Uterus (tissue), 4 donors: ENCODE measurements around the gene ASPSCR1. TPM values are rescaled to one million over a fixed set of nuclear protein-coding genes. Genes with fewer than 3 reads are reported as not detected.

Source experiments
- DNase-seq, 2 donors: peaks; one replicate each; pipeline ENCODE4 v3.0.0-alpha.2; 2019 to 2020
- H3K27ac ChIP-seq, 2 donors: fragments of 200-600 bp; sonication (generic); 1 replicate in 1 of 2; 2 replicates in 1 of 2; pipeline ENCODE4 v1.5.1; 2016 to 2018
- H3K27me3 ChIP-seq, 2 donors: fragments of 200-600 bp; sonication (generic); one replicate each; pipeline ENCODE4 v1.5.1; 2018 to 2019; ENCODE audit warnings: control low read depth in 1 of 2
- H3K36me3 ChIP-seq, 2 donors: fragments of 200-600 bp; sonication (generic); one replicate each; pipeline ENCODE4 v1.5.1; 2019; ENCODE audit warnings: control low read depth in 1 of 2
- H3K4me1 ChIP-seq, 2 donors: fragments of 200-600 bp; sonication (generic); one replicate each; pipeline ENCODE4 v1.5.1; 2018 to 2019; ENCODE audit warnings: control low read depth in 1 of 2
- H3K4me3 ChIP-seq, 2 donors: fragments of 200-600 bp; sonication (generic); 1 replicate in 1 of 2; 2 replicates in 1 of 2; pipeline ENCODE4 v1.5.1; 2018 to 2019; ENCODE audit warnings: mild to moderate bottlenecking in 1 of 2
- H3K9me3 ChIP-seq, 2 donors: fragments of 200-600 bp; sonication (generic); one replicate each; pipeline ENCODE4 v1.5.1; 2019; ENCODE audit warnings: control low read depth in 1 of 2
- POLR2A ChIP-seq, 2 donors: fragments of 450-650 bp; IDR thresholded peaks; one replicate each; pipeline ENCODE4 v1.6.1; 2016; ENCODE audit warnings: antibody characterized with exemption in 2 of 2, mild to moderate bottlenecking in 1 of 2, moderate library complexity in 1 of 2
- intact Hi-C: fragments of 100-400 bp; cut with DNase I; formaldehyde crosslinking; loops from one replicate; pipeline ENCODE4 v1.15.1; 2023; ENCODE audit warnings: low total_unique reads
- total RNA-seq, 4 donors: library from RNA; depleted of rRNA in 3 of 4; stranded (reverse); fragments of >200 nt in 3 of 4; gene quantifications; one replicate each; pipeline versions ENCODE4 v1.1.0 to v1.2.4, GENCODE V29; 2014 to 2023
- TF ChIP-seq, protein P1 (sequence below), 4 experiments: fragments of 200-600 bp in 2 of 4; fragments of 450-650 bp in 2 of 4; sonication (generic) in 2 of 4; IDR thresholded peaks; one replicate each; pipeline ENCODE4 v1.5.1; 2016 to 2019; ENCODE audit warnings: antibody characterized with exemption in 4 of 4, mild to moderate bottlenecking in 2 of 4, moderate library complexity in 1 of 4
- donor health status: DM: yes; HTN: yes; CAD: no.

Gene ASPSCR1
- total RNA-seq, 4 donors from 2014 or later, result 3.5 to 34.2 (median 13.6) TPM

DNA sequence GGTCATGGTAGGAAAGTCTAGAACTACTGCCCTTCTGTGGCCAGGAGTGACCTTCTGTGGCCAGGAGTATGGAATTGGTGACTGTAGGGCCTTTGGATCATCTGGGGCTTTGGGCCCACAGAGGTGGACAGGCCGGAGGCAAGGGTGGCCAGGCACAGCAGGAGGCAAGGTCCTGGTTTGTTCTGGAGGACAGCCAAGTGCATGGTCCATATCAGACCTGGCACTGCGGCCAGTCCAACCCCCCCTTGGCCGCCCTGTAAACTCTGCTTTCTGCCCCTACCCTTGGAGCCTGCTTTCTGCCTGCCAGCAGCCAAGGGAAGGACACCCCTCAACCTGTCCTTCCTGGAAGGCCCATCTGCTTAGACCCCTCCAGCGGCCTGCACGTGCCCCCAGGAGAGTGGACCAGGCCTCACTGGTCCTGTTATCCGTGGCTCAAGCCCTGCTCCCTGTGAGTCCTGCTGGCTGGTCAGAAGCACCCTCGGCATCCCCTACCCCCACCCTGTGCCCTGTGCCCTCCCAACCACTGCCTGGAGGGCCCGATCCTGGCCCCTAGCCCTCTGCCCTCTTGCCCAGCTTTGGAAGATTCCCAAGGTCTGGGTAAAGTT is 62.4 kb downstream of the ASPSCR1 start:
- H3K27me3 ChIP-seq, result no peaks in the 10 kb centered on the region
- TF ChIP-seq, protein P1, sequence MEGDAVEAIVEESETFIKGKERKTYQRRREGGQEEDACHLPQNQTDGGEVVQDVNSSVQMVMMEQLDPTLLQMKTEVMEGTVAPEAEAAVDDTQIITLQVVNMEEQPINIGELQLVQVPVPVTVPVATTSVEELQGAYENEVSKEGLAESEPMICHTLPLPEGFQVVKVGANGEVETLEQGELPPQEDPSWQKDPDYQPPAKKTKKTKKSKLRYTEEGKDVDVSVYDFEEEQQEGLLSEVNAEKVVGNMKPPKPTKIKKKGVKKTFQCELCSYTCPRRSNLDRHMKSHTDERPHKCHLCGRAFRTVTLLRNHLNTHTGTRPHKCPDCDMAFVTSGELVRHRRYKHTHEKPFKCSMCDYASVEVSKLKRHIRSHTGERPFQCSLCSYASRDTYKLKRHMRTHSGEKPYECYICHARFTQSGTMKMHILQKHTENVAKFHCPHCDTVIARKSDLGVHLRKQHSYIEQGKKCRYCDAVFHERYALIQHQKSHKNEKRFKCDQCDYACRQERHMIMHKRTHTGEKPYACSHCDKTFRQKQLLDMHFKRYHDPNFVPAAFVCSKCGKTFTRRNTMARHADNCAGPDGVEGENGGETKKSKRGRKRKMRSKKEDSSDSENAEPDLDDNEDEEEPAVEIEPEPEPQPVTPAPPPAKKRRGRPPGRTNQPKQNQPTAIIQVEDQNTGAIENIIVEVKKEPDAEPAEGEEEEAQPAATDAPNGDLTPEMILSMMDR (IDR thresholded peaks at IDR 0.05), result no peak
- no peak for TF ChIP-seq POLR2A (IDR thresholded peaks at IDR 0.05)
- no peak overlapping the region for H3K4me3 ChIP-seq
- no peak overlapping the region for H3K27ac ChIP-seq
- peaks cover 0 to 10% of the 10 kb centered on the region in 2 donors for H3K4me1 ChIP-seq
- intact Hi-C loops, result no loop called here
- no peaks in the 10 kb centered on the region for H3K9me3 ChIP-seq
- no peak for DNase-seq
- no peaks in the 10 kb centered on the region for H3K36me3 ChIP-seq

DNA sequence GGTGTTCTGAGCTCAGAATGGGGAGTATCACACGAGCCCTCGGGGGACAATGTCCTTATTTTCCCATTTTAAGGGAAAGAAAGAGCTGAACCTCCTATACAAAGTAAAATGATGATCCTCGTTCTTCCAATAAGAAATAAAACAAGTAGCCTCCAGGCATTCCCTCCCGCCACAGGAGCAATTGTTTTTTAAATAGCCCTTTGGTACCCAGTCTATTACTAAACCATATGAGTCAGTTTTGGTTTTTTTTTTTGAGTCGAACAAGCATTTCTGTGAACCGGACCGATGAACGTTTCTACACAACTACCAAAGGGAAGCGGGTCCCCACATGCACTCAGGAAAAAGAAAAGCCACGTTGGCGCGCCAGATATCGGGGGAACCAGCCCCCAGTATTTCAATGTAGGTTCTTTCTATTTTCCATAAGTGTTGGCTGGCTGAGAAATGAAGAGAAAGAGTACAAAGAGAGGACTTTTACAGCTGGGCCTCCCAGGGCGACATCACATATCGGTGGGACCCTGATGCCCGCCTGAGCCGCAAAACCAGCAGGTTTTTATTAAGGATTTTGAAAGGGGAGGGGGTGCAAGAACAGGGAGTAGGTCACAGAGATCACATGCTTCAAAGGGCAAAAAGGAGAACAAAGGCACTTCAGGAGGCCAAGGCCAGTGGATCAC is 63.9 kb downstream of the ASPSCR1 start:
- Histone ChIP-seq H3K27me3 (no peaks in the 10 kb centered on the region), H3K4me1 (peaks cover 0 to 5% of the 10 kb centered on the region in 2 donors), H3K4me3 (no peak overlapping the region), H3K36me3 (no peaks in the 10 kb centered on the region), H3K9me3 (no peaks in the 10 kb centered on the region), H3K27ac (no peak overlapping the region)
- no peak for TF ChIP-seq POLR2A (IDR thresholded peaks at IDR 0.05)
- TF ChIP-seq, protein P1 (IDR thresholded peaks at IDR 0.05), result no peak
- DNase-seq, result no peak
- intact Hi-C loops, result no loop called here

GRCh38 chr17:82042649-82043048 is 65.2 kb downstream of the ASPSCR1 start:
- intact Hi-C loops, result no loop called here

DNA sequence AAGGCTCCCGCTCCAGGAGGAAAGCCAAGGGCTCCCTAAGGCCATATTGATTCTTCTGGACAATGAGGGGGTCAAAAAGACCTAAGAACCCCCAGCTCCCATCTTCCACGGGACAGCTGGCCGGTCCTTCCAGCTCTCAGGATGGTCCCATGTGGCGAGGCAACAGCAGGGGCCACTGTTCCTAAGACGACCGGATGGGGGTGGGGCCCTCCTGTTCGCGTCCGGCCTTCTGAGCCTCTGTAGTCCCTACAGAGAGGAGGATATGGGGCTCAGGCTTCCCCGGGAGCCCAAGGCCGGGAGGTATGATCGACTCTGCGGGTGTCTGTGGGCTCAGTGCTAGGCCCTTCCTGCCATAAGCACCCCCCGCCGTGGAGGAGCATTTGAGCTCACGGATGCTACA is 66.1 kb downstream of the ASPSCR1 start:
- H3K4me3 ChIP-seq, result no peak overlapping the region
- no peaks in the 10 kb centered on the region for H3K36me3 ChIP-seq
- TF ChIP-seq POLR2A (IDR thresholded peaks at IDR 0.05), result no peak
- TF ChIP-seq, protein P1 (IDR thresholded peaks at IDR 0.05), result no peak
- no peak overlapping the region for H3K27ac ChIP-seq
- H3K9me3 ChIP-seq, result no peaks in the 10 kb centered on the region
- no peak for DNase-seq
- intact Hi-C loops, result no loop called here
- no peaks in the 10 kb centered on the region for H3K27me3 ChIP-seq
- no peaks in the 10 kb centered on the region for H3K4me1 ChIP-seq

More at GRCh38 chr17:82042649-82043048, 65.2 kb downstream of the ASPSCR1 start:
- Histone ChIP-seq H3K27me3 (no peaks in the 10 kb centered on the region), H3K9me3 (no peaks in the 10 kb centered on the region), H3K36me3 (no peaks in the 10 kb centered on the region), H3K27ac (no peak overlapping the region), H3K4me1 (no peaks in the 10 kb centered on the region), H3K4me3 (no peak overlapping the region)
- no peak for TF ChIP-seq POLR2A (IDR thresholded peaks at IDR 0.05)
- TF ChIP-seq, protein P1 (IDR thresholded peaks at IDR 0.05), result no peak
- no peak for DNase-seq

GRCh38 chr17:82045936-82046484 is 68.6 kb downstream of the ASPSCR1 start:
- TF ChIP-seq, protein P1 (IDR thresholded peaks at IDR 0.05), result no peak
- TF ChIP-seq POLR2A (IDR thresholded peaks at IDR 0.05), result no peak
- no peak overlapping the region for H3K4me3 ChIP-seq
- no peak for DNase-seq
- intact Hi-C loops, result no loop called here
- H3K27me3 ChIP-seq, result no peaks in the 10 kb centered on the region
- H3K4me1 ChIP-seq, result peaks cover 0 to 11% of the 10 kb centered on the region in 2 donors
- H3K9me3 ChIP-seq, result no peaks in the 10 kb centered on the region
- no peak overlapping the region for H3K27ac ChIP-seq
- no peaks in the 10 kb centered on the region for H3K36me3 ChIP-seq
